ENCODE results near the gene PPP1R12B.
"Not testable (repeated sequence)": the region's sequence is repeated elsewhere in the genome, so short reads cannot be mapped to it uniquely, and the experiment has no call there.

Gene PPP1R12B

GRCh38 chr1:202587859-202588485, 239.5 kb downstream of the PPP1R12B start:
- DNase-seq: no peak

GRCh38 chr1:202588503-202589189, 240.1 kb downstream of the PPP1R12B start:
- no peak for DNase-seq

GRCh38 chr1:202589190-202589930, 240.9 kb downstream of the PPP1R12B start:
- no peak for DNase-seq

GRCh38 chr1:202590126-202590525, 241.6 kb downstream of the PPP1R12B start:
- no peak for DNase-seq

- no peak for DNase-seq
These were observed 242.5 kb downstream of the PPP1R12B start for GRCh38 chr1:202590975-202591411.

GRCh38 chr1:202591515-202591914, 243.0 kb downstream of the PPP1R12B start:
- no peak for DNase-seq

GRCh38 chr1:202592146-202592545, 243.6 kb downstream of the PPP1R12B start:
- DNase-seq: no peak

GRCh38 chr1:202593845-202594244, 245.3 kb downstream of the PPP1R12B start:
- no peak for DNase-seq

GRCh38 chr1:202596638-202597037, 248.1 kb downstream of the PPP1R12B start:
- no peak for DNase-seq

- no peak for DNase-seq
These were observed 248.7 kb downstream of the PPP1R12B start for GRCh38 chr1:202597090-202597761.

- DNase-seq: no peak
These were observed 251.4 kb downstream of the PPP1R12B start for GRCh38 chr1:202599669-202600431.

GRCh38 chr1:202600432-202601041, 252.0 kb downstream of the PPP1R12B start:
- no peak for DNase-seq

- no peak for DNase-seq
These were observed 254.9 kb downstream of the PPP1R12B start for GRCh38 chr1:202603435-202603834.

GRCh38 chr1:202605515-202605914, 257.0 kb downstream of the PPP1R12B start:
- DNase-seq: no peak

- DNase-seq: not testable (repeated sequence)
These were observed 263.5 kb downstream of the PPP1R12B start for GRCh38 chr1:202612036-202612435.

GRCh38 chr1:202613571-202613970, 265.1 kb downstream of the PPP1R12B start:
- no peak for DNase-seq

- DNase-seq: not testable (repeated sequence)
These were observed 266.1 kb downstream of the PPP1R12B start for GRCh38 chr1:202614363-202615207.

GRCh38 chr1:202615208-202615500, 266.7 kb downstream of the PPP1R12B start:
- not testable (repeated sequence) for DNase-seq

- DNase-seq: no peak
These were observed 267.2 kb downstream of the PPP1R12B start for GRCh38 chr1:202615501-202616354.

- no peak for DNase-seq
These were observed 267.9 kb downstream of the PPP1R12B start for GRCh38 chr1:202616355-202616915.
